Gastrocnemius medialis (tissue), 4 donors: ENCODE measurements around the gene ZNF320.

Experiments
- POLR2A ChIP-seq, 2 donors: fragments of 450-650 bp; IDR thresholded peaks; one replicate each; pipeline ENCODE4 v1.6.1; 2017; ENCODE audit warnings: antibody characterized with exemption in 2 of 2, mild to moderate bottlenecking in 2 of 2, moderate library complexity in 2 of 2
- TF ChIP-seq, protein P1 (sequence below), 5 experiments: fragments of 450-650 bp in 3 of 5; fragments of 200-600 bp in 2 of 5; sonication (generic) in 2 of 5; IDR thresholded peaks in 4 of 5; conservative IDR thresholded peaks in 1 of 5; 1 replicate in 4 of 5; 2 replicates in 1 of 5; pipeline ENCODE4 v1.5.1; 2016 to 2019; ENCODE audit warnings: antibody characterized with exemption in 5 of 5, mild to moderate bottlenecking in 3 of 5, moderate library complexity in 3 of 5

DNA sequence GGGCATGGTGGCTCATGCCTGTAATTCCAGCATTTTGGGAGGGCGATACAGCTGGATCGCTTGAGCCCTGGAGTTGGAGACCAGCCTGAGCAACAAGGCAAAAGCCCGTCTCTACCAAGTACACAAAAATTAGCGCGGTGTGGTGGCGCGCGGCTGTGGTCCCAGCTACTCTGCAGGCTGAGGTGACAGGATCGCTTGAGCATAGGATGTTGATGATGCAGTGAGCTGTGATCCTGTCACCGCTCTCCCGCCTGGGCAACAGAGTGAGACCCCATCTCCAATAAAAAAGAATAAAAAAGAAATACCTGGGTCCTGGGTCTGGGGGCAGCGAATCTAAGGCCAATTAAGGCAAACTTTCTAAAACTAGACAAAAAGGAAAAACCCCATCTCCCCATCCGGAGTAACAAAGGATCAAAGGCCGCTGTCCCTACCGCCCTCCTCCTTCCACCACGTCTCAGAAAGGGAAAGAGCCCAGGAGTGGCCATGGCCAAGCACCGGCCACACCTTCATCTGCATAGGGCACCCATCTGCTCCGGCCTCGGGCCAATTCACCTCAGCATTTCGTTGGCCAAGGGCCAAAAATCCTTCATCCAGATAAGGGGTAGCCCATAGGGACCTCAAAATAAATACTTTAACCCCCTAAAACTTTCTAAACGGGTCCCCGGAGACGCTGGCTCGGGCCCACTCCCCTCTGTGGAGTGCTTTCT is 851 bp downstream of the ZNF320 start:
- TF ChIP-seq, protein P1, sequence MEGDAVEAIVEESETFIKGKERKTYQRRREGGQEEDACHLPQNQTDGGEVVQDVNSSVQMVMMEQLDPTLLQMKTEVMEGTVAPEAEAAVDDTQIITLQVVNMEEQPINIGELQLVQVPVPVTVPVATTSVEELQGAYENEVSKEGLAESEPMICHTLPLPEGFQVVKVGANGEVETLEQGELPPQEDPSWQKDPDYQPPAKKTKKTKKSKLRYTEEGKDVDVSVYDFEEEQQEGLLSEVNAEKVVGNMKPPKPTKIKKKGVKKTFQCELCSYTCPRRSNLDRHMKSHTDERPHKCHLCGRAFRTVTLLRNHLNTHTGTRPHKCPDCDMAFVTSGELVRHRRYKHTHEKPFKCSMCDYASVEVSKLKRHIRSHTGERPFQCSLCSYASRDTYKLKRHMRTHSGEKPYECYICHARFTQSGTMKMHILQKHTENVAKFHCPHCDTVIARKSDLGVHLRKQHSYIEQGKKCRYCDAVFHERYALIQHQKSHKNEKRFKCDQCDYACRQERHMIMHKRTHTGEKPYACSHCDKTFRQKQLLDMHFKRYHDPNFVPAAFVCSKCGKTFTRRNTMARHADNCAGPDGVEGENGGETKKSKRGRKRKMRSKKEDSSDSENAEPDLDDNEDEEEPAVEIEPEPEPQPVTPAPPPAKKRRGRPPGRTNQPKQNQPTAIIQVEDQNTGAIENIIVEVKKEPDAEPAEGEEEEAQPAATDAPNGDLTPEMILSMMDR (IDR thresholded peaks at IDR 0.05 in 4 of 5, conservative IDR thresholded peaks at IDR 0.05 in 1 of 5), result no peak
- TF ChIP-seq POLR2A (IDR thresholded peaks at IDR 0.05), result no peak
